Urinary bladder (tissue), 4 donors: ENCODE measurements around the gene TMPRSS2. TPM values are rescaled to one million over a fixed set of nuclear protein-coding genes. Genes with fewer than 3 reads are reported as not detected.

Source experiments
- DNase-seq: peaks from one replicate; pipeline ENCODE4 v3.0.0-alpha.2; 2015; ENCODE audit errors: extremely low spot score
- H3K27ac ChIP-seq: one replicate; pipeline ENCODE4 v1.5.1; 2013; ENCODE audit warnings: low read depth, mild to moderate bottlenecking, moderate library complexity
- H3K36me3 ChIP-seq: one replicate; pipeline ENCODE4 v1.6.1; 2013; ENCODE audit warnings: mild to moderate bottlenecking, moderate library complexity; ENCODE audit not compliant: insufficient read depth
- H3K4me1 ChIP-seq: one replicate; pipeline ENCODE4 v1.6.1; 2013; ENCODE audit warnings: mild to moderate bottlenecking, moderate library complexity; ENCODE audit not compliant: insufficient read depth
- H3K4me3 ChIP-seq: one replicate; pipeline ENCODE4 v1.5.1; 2013; ENCODE audit warnings: low read depth, low read length
- WGBS: extraction: QIAGEN DNeasy Blood & Tissue Kit; methylation state at CpG from one replicate; pipeline ENCODE4 v1.1.7; 2013; 5-methylcytosine and 5-hydroxymethylcytosine counted together
- polyA plus RNA-seq: library from polyadenylated mRNA; stranded (reverse); fragments of 200-250 nt; gene quantifications from one replicate; pipeline ENCODE4 v1.2.3, GENCODE V29; 2013
- total RNA-seq: library from RNA; depleted of rRNA; stranded (reverse); fragments of >200 nt; gene quantifications from one replicate; pipeline ENCODE4 v1.2.3, GENCODE V29; 2014
- donor health status: healthy with polysubstance abuse.
- donor health status: healthy.

Gene TMPRSS2
- total and polyA plus RNA-seq, 2 donors: 5.1 to 27.1 TPM

GRCh38 chr21:41465176-41465781 lies 42.7 kb downstream of the TMPRSS2 start:
- Histone ChIP-seq H3K4me3 (no peak overlapping the region), H3K4me1 (no peaks in the 10 kb centered on the region), H3K27ac (no peak overlapping the region), H3K36me3 (no peaks in the 10 kb centered on the region)
- 88% methylated on average over 4 of the region's 4 CpGs for WGBS
- no peak for DNase-seq

- no peak for DNase-seq
- Histone ChIP-seq H3K36me3 (no peaks in the 10 kb centered on the region), H3K4me3 (no peak overlapping the region), H3K27ac (peak overlapping the region; percentile 12), H3K4me1 (no peaks in the 10 kb centered on the region)
- 34% methylated on average over 17 of the region's 17 CpGs for WGBS
Observed at GRCh38 chr21:41460578-41461527, 47.1 kb downstream of the TMPRSS2 start.

DNA sequence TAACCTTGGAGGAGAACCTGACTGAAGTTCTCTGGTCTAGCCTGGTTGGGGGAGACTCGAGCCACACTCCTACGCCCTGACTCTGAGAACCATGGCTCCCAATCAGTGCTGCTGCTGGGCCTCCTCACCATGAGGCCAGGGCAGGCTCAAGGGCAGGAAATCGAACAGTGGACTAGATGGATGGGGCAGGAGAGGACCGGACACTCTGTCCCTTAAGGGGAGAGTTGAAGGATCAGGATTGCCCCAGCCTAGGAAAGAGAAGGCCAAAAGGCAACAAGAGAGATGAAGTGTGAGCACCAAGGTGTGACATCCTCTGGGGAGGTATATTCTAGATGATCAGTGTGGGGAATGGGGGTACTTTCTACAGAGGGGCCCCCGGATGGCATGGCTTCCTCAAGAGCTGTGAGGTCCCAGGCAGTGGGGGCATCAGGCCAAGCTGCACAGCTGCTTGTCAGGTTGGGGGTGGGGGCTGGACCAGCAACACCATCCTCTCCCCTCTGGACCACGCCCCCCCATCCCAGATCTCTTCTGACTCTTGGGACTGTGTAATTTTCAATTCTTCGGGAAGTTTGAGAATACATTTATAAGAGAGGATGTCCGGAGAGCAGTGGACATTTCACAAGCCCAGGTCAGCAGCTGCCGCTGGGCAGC lies 47.9 kb downstream of the TMPRSS2 start:
- Histone ChIP-seq H3K4me3 (no peak overlapping the region), H3K27ac (no peak overlapping the region), H3K36me3 (no peaks in the 10 kb centered on the region), H3K4me1 (no peaks in the 10 kb centered on the region)
- no peak for DNase-seq
- 89% methylated on average over 9 of the region's 9 CpGs for WGBS

- no peak overlapping the region for H3K4me3 ChIP-seq
- no peaks in the 10 kb centered on the region for H3K4me1 ChIP-seq
- 86% methylated on average over 22 of the region's 22 CpGs for whole genome bisulfite sequencing
- H3K36me3 ChIP-seq: no peaks in the 10 kb centered on the region
- no peak overlapping the region for H3K27ac ChIP-seq
- DNase-seq: no peak
Observed at GRCh38 chr21:41458559-41458958, 49.4 kb downstream of the TMPRSS2 start.

DNA sequence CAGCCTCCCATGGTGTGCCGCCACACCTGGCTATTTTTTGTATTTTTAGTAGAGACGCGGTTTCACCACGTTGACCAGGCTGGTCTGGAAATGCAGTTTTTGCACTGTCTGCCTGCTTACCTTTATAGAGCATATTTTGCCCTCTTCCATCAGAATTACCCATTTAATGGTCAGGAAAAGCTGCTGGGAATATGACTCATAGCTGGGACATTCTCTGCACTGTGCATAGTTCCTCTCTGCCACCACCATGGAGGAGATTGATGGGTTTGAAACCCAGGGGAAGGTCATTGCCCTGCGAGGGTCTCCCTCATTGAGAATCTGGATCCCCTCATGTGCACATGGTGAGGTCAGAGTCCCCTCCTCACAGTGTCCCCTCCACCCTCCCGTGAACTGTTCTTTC lies 49.8 kb downstream of the TMPRSS2 start:
- Histone ChIP-seq H3K27ac (no peak overlapping the region), H3K4me3 (no peak overlapping the region), H3K36me3 (no peaks in the 10 kb centered on the region), H3K4me1 (no peaks in the 10 kb centered on the region)
- 90% methylated on average over 6 of the region's 6 CpGs for WGBS
- no peak for DNase-seq

DNA sequence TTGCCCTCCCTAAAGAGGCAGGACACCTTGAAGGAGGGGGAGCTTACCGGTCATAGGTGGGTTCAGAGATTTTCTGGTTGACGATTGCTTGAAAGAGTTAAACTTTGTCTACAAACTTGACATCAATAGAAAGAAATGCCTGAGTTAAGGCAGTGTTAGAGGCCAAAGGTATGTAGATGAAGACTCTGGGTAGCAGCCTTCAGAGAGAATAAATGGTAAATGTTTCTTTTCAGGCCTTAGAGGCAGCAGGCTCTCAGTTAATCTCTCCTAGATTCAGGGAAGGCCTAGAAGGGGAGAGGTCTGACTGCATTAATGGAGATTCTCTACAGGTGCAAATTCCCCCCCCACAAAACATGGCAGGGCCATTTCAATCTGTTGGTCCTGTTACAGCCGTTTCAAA lies 54.2 kb downstream of the TMPRSS2 start:
- 77% methylated on average over 3 of the region's 3 CpGs for WGBS
- no peaks in the 10 kb centered on the region for H3K4me1 ChIP-seq
- no peak overlapping the region for H3K27ac ChIP-seq
- no peak for DNase-seq
- no peak overlapping the region for H3K4me3 ChIP-seq
- no peaks in the 10 kb centered on the region for H3K36me3 ChIP-seq

DNA sequence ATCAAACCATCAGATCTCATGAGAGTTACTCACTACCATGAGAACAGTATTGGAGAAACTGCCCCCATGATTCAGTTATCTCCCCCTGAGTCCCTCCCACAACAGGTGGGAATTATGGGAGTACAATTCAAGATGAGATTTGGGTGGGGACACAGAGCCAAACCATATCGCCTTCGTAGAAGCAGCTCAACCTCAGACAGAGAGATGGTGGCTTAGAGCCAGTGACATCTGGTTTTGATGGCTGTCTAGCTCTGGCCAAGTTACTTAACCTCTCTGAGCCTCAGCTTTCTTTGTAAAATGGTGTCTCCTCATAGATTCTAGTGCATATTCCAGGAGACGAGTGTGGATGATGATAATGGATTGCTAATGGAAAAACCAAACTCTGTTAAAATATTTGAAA lies 54.8 kb downstream of the TMPRSS2 start:
- Histone ChIP-seq H3K4me3 (no peak overlapping the region), H3K36me3 (no peaks in the 10 kb centered on the region), H3K27ac (no peak overlapping the region), H3K4me1 (no peaks in the 10 kb centered on the region)
- no peak for DNase-seq
- 84% methylated on average over 3 of the region's 3 CpGs for WGBS

- WGBS: 82% methylated on average over 16 of the region's 16 CpGs
- H3K36me3 ChIP-seq: no peaks in the 10 kb centered on the region
- H3K4me3 ChIP-seq: no peak overlapping the region
- H3K27ac ChIP-seq: no peak overlapping the region
- peak; percentile 13 for DNase-seq
- H3K4me1 ChIP-seq: no peaks in the 10 kb centered on the region
Observed at GRCh38 chr21:41451753-41452676, 55.9 kb downstream of the TMPRSS2 start.

GRCh38 chr21:41449613-41450012 lies 58.3 kb downstream of the TMPRSS2 start:
- Histone ChIP-seq H3K27ac (no peak overlapping the region), H3K4me3 (no peak overlapping the region), H3K4me1 (no peaks in the 10 kb centered on the region), H3K36me3 (peaks cover 6% of the 10 kb centered on the region)
- WGBS: 83% methylated on average over 5 of the region's 5 CpGs
- DNase-seq: no peak

DNA sequence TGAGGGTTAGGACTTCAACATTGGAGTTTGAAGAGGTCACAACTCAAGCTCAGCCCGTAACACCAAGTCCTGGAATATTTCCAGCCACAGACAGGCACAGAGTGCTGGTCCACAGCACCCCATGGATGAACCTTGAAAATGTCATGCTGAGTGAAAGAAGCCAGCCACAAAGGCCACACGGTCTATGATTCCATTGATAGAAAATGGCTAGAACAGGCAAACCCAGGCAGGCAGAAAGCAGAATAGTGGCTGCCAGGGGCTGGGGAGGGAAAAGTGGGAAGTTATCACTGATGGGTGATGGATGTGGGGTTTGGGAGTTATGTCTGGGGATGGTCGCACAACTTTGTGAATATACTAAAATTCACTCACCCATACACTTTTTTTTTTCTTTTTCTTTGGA lies 60.6 kb downstream of the TMPRSS2 start:
- peaks cover 6% of the 10 kb centered on the region for H3K36me3 ChIP-seq
- H3K4me3 ChIP-seq: no peak overlapping the region
- no peak for DNase-seq
- WGBS: 93% methylated on average over 3 of the region's 3 CpGs
- no peaks in the 10 kb centered on the region for H3K4me1 ChIP-seq
- H3K27ac ChIP-seq: no peak overlapping the region

DNA sequence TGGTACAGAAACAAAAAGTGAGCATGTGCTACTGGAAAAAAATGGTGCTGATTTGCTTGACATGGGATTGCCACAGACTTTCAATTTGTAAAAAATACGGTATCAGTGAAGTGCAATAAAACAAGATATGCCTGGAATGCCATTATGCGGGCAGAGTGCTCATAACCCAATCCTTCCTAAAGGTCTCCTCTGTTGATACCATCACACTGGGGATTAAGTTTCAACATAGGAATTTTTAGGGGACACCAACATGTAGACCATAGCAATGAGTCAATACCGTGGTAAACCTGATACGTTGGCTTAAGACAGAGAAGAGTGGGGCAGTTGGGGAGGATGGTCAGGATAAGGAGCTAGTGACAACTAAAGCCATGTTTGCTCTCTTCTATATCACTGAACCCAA lies 61.4 kb downstream of the TMPRSS2 start:
- 69% methylated on average over 4 of the region's 4 CpGs for WGBS
- H3K27ac ChIP-seq: no peak overlapping the region
- peaks cover 6% of the 10 kb centered on the region for H3K36me3 ChIP-seq
- H3K4me1 ChIP-seq: no peaks in the 10 kb centered on the region
- no peak for DNase-seq
- H3K4me3 ChIP-seq: no peak overlapping the region

- Histone ChIP-seq H3K4me3 (no peak overlapping the region), H3K36me3 (peaks cover 6% of the 10 kb centered on the region), H3K27ac (no peak overlapping the region), H3K4me1 (no peaks in the 10 kb centered on the region)
- DNase-seq: no peak
- whole genome bisulfite sequencing: 63% methylated on average over 7 of the region's 7 CpGs
Observed at GRCh38 chr21:41445465-41445862, 62.5 kb downstream of the TMPRSS2 start.
